K562 (cell line): ENCODE results near the gene FAM117A. TPM values are rescaled to one million over a fixed set of nuclear protein-coding genes. Genes with fewer than 3 reads are reported as not detected.
A peak's percentile ranks its signal among the peaks of the same experiment; 100 is the strongest.

Experiments
- CEBPB ChIP-seq: fragments of 450-650 bp; IDR thresholded peaks from 2 replicates; pipeline ENCODE4 v1.6.1; 2016; ENCODE audit warnings: missing genetic modification characterization, missing compliant biosample characterization
- DPF2 ChIP-seq: fragments of 450-650 bp; IDR thresholded peaks from 2 replicates; pipeline ENCODE4 v1.6.1; 2016
- KDM5B ChIP-seq: fragments of 200-600 bp; sonication (generic); IDR thresholded peaks from 2 replicates; pipeline ENCODE4 v1.6.1; 2012; ENCODE audit warnings: low read depth, mild to moderate bottlenecking, moderate library complexity, low read length, control low read depth, inconsistent platforms; ENCODE audit not compliant: insufficient replicate concordance
- RBM15 ChIP-seq: fragments of 200-400 bp; formaldehyde crosslinking; IDR thresholded peaks from 2 replicates; pipeline ENCODE4 v1.6.1; 2018; ENCODE audit warnings: mild to moderate bottlenecking, low read length, moderate library complexity; ENCODE audit not compliant: insufficient read depth
- RHOXF2B ChIP-seq: fragments of 250-450 bp; sonication (Bioruptor Pico); conservative IDR thresholded peaks from 2 replicates; pipeline ENCODE4 v1.5.1; 2021
- RUNX1 ChIP-seq: sonication (generic); IDR thresholded peaks from 2 replicates; pipeline ENCODE4 v1.6.1; 2016; ENCODE audit warnings: antibody characterized with exemption, low read depth
- SRF ChIP-seq, 2 experiments: fragments of 250-450, 450-650 bp in 1 of 2; sonication (Bioruptor Pico) in 1 of 2; sonication (generic) in 1 of 2; formaldehyde crosslinking; IDR thresholded peaks; 2 replicates each; pipeline versions ENCODE4 v1.5.0 to v1.5.1; 2020 to 2022; ENCODE audit warnings: mild to moderate bottlenecking in 1 of 2, missing genetic modification reagents in 1 of 2
- TAF1 ChIP-seq: IDR thresholded peaks from 2 replicates; pipeline ENCODE4 v1.6.1; 2011; ENCODE audit warnings: mild to moderate bottlenecking, low read length, moderate library complexity; ENCODE audit not compliant: insufficient read depth, control insufficient read depth, severe bottlenecking; ENCODE audit errors: extremely low read depth
- ZNF830 ChIP-seq: fragments of 250-450 bp; sonication (Bioruptor Pico); IDR thresholded peaks from 2 replicates; pipeline ENCODE4 v1.5.0; 2021; ENCODE audit warnings: mild to moderate bottlenecking
- polyA plus RNA-seq, 8 experiments: library from polyadenylated mRNA; depleted of rRNA in 4 of 8; stranded (reverse) in 5 of 8; unstranded in 3 of 8; fragments of >200 nt; fragmentation: Nextera tagmentation in 2 of 8; fragmentation: Illumina TruSeq in 1 of 8; extraction: Ambion mirVana in 2 of 8; extraction: Trizol in 1 of 8; gene quantifications; 2 replicates each; pipeline versions ENCODE4 v1.2.1 to v1.2.3, GENCODE V29; 2011 to 2014; ENCODE audit warnings: inconsistent platforms in 1 of 8, missing spikeins in 1 of 8
- total RNA-seq, 7 experiments: library from RNA; depleted of rRNA in 6 of 7; stranded (reverse); fragments of >200 nt in 6 of 7; fragmentation: Illumina TruSeq in 2 of 7; extraction: Trizol in 2 of 7; gene quantifications; 2 replicates each; pipeline versions ENCODE4 v1.2.1 to v1.2.3, GENCODE V29; 2011 to 2021; ENCODE audit warnings: low replicate concordance in 1 of 7
- TF ChIP-seq, protein P1 (sequence below): fragments of 450-650 bp; IDR thresholded peaks from 2 replicates; pipeline ENCODE4 v1.6.1; 2016; ENCODE audit warnings: mild to moderate bottlenecking, moderate library complexity
- TF ChIP-seq, protein P2 (sequence below), 3 experiments: fragments of 200-800 bp in 1 of 3; sonication (Bioruptor generic) in 1 of 3; sonication (generic) in 1 of 3; formaldehyde crosslinking in 1 of 3; IDR thresholded peaks; 2 replicates each; pipeline versions ENCODE4 v1.6.1 to v1.8.0; 2016 to 2022; ENCODE audit warnings: mild to moderate bottlenecking in 2 of 3, missing compliant biosample characterization in 2 of 3, missing genetic modification characterization in 2 of 3, missing genetic modification reagents in 1 of 3
- TF ChIP-seq, protein P3 (sequence below): sonication (generic); formaldehyde crosslinking; IDR thresholded peaks from 2 replicates; pipeline ENCODE4 v1.8.0; 2022; ENCODE audit warnings: mild to moderate bottlenecking, missing genetic modification reagents

The FAM117A gene
- total and polyA plus RNA-seq, 9 of the 15 experiments (the other 6 are each of a cell fraction or from before 2014, with no cell fraction given), result 3.1 to 79.7 (median 36.6) TPM

GRCh38 chr17:49677933-49678847, 85.7 kb downstream of the FAM117A start, which contains the start of gene SPOP (continued):
- TF ChIP-seq, protein P1, sequence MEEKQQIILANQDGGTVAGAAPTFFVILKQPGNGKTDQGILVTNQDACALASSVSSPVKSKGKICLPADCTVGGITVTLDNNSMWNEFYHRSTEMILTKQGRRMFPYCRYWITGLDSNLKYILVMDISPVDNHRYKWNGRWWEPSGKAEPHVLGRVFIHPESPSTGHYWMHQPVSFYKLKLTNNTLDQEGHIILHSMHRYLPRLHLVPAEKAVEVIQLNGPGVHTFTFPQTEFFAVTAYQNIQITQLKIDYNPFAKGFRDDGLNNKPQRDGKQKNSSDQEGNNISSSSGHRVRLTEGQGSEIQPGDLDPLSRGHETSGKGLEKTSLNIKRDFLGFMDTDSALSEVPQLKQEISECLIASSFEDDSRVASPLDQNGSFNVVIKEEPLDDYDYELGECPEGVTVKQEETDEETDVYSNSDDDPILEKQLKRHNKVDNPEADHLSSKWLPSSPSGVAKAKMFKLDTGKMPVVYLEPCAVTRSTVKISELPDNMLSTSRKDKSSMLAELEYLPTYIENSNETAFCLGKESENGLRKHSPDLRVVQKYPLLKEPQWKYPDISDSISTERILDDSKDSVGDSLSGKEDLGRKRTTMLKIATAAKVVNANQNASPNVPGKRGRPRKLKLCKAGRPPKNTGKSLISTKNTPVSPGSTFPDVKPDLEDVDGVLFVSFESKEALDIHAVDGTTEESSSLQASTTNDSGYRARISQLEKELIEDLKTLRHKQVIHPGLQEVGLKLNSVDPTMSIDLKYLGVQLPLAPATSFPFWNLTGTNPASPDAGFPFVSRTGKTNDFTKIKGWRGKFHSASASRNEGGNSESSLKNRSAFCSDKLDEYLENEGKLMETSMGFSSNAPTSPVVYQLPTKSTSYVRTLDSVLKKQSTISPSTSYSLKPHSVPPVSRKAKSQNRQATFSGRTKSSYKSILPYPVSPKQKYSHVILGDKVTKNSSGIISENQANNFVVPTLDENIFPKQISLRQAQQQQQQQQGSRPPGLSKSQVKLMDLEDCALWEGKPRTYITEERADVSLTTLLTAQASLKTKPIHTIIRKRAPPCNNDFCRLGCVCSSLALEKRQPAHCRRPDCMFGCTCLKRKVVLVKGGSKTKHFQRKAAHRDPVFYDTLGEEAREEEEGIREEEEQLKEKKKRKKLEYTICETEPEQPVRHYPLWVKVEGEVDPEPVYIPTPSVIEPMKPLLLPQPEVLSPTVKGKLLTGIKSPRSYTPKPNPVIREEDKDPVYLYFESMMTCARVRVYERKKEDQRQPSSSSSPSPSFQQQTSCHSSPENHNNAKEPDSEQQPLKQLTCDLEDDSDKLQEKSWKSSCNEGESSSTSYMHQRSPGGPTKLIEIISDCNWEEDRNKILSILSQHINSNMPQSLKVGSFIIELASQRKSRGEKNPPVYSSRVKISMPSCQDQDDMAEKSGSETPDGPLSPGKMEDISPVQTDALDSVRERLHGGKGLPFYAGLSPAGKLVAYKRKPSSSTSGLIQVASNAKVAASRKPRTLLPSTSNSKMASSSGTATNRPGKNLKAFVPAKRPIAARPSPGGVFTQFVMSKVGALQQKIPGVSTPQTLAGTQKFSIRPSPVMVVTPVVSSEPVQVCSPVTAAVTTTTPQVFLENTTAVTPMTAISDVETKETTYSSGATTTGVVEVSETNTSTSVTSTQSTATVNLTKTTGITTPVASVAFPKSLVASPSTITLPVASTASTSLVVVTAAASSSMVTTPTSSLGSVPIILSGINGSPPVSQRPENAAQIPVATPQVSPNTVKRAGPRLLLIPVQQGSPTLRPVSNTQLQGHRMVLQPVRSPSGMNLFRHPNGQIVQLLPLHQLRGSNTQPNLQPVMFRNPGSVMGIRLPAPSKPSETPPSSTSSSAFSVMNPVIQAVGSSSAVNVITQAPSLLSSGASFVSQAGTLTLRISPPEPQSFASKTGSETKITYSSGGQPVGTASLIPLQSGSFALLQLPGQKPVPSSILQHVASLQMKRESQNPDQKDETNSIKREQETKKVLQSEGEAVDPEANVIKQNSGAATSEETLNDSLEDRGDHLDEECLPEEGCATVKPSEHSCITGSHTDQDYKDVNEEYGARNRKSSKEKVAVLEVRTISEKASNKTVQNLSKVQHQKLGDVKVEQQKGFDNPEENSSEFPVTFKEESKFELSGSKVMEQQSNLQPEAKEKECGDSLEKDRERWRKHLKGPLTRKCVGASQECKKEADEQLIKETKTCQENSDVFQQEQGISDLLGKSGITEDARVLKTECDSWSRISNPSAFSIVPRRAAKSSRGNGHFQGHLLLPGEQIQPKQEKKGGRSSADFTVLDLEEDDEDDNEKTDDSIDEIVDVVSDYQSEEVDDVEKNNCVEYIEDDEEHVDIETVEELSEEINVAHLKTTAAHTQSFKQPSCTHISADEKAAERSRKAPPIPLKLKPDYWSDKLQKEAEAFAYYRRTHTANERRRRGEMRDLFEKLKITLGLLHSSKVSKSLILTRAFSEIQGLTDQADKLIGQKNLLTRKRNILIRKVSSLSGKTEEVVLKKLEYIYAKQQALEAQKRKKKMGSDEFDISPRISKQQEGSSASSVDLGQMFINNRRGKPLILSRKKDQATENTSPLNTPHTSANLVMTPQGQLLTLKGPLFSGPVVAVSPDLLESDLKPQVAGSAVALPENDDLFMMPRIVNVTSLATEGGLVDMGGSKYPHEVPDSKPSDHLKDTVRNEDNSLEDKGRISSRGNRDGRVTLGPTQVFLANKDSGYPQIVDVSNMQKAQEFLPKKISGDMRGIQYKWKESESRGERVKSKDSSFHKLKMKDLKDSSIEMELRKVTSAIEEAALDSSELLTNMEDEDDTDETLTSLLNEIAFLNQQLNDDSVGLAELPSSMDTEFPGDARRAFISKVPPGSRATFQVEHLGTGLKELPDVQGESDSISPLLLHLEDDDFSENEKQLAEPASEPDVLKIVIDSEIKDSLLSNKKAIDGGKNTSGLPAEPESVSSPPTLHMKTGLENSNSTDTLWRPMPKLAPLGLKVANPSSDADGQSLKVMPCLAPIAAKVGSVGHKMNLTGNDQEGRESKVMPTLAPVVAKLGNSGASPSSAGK, result peak; percentile 100
- peak in 1 of 2 experiments; percentile 35; a peak in 1 of 4 replicates for TF ChIP-seq SRF (CRISPR knock-in tag; IDR thresholded peaks at IDR 0.05)
- TF ChIP-seq RHOXF2B (CRISPR knock-in tag), result no peak
- TF ChIP-seq RUNX1, result no peak
- TF ChIP-seq, protein P2, sequence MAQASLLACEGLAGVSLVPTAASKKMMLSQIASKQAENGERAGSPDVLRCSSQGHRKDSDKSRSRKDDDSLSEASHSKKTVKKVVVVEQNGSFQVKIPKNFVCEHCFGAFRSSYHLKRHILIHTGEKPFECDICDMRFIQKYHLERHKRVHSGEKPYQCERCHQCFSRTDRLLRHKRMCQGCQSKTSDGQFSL (CRISPR knock-in tag; IDR thresholded peaks at IDR 0.05), result peak; percentile 91
- TF ChIP-seq, protein P2 (tag; IDR thresholded peaks at IDR 0.05), result peak in 1 of 2 experiments; percentile 81; a peak in 2 of 4 replicates
- peak; percentile 11; the same call in 1 of the 2 replicates for TF ChIP-seq ZNF830 (CRISPR knock-in tag)
- peak; percentile 79 for TF ChIP-seq CEBPB (tag)
- peak; percentile 56 for TF ChIP-seq KDM5B
- peak; percentile 31; the same call in 1 of the 2 replicates for TF ChIP-seq DPF2
- no peak for TF ChIP-seq RBM15
- TF ChIP-seq, protein P3, sequence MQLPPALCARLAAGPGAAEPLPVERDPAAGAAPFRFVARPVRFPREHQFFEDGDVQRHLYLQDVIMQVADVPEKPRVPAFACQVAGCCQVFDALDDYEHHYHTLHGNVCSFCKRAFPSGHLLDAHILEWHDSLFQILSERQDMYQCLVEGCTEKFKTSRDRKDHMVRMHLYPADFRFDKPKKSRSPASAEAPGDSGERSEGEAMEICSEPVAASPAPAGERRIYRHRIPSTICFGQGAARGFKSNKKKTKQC (CRISPR knock-in tag), result peak; percentile 80; the same call in 1 of the 2 replicates
- peak; percentile 77 for TF ChIP-seq TAF1
